Esophagus squamous epithelium (tissue), 4 donors: ENCODE results near the gene PSAPL1.

Experiments
- POLR2A ChIP-seq, 4 donors: fragments of 450-650 bp; IDR thresholded peaks; one replicate each; pipeline ENCODE4 v1.6.1; 2017; ENCODE audit warnings: antibody characterized with exemption in 4 of 4, mild to moderate bottlenecking in 4 of 4, moderate library complexity in 3 of 4
- TF ChIP-seq, protein P1 (sequence below), 6 experiments: fragments of 450-650 bp in 4 of 6; fragments of 200-600 bp in 2 of 6; sonication (generic) in 2 of 6; IDR thresholded peaks; one replicate each; pipeline ENCODE4 v1.5.1; 2016 to 2019; ENCODE audit warnings: antibody characterized with exemption in 6 of 6, mild to moderate bottlenecking in 4 of 6, moderate library complexity in 4 of 6

DNA sequence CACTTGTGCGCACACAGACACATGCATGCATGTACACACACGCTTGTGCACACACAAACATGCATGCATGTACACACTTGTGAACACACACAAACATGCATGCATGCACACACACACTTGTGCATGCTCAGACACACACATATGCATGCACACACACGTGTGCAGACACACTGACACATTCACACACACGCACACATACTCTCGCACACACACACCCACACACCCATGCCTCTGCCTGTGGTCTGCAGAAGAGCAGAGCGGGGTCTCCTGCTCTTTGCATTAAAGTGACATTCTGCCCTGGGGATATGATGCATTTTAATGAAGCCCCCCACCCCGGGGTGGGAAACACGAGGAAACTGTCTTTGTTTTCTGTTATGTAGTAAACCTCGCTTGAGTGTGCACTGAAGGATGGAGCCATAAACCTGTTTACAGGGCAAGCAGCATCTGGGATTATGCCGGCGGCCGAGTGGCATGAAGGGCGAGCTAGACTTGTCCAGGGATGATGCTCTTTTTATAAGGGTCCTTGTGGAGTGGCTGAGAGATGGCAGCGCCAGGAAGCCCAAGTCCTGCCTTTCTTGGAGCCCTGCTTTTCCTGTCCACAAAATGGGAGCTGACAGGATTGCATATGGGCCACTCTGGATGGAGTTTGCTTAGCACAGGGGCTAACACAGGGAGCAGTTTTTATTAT is 17.8 kb downstream of the PSAPL1 start:
- TF ChIP-seq, protein P1, sequence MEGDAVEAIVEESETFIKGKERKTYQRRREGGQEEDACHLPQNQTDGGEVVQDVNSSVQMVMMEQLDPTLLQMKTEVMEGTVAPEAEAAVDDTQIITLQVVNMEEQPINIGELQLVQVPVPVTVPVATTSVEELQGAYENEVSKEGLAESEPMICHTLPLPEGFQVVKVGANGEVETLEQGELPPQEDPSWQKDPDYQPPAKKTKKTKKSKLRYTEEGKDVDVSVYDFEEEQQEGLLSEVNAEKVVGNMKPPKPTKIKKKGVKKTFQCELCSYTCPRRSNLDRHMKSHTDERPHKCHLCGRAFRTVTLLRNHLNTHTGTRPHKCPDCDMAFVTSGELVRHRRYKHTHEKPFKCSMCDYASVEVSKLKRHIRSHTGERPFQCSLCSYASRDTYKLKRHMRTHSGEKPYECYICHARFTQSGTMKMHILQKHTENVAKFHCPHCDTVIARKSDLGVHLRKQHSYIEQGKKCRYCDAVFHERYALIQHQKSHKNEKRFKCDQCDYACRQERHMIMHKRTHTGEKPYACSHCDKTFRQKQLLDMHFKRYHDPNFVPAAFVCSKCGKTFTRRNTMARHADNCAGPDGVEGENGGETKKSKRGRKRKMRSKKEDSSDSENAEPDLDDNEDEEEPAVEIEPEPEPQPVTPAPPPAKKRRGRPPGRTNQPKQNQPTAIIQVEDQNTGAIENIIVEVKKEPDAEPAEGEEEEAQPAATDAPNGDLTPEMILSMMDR (IDR thresholded peaks at IDR 0.05) = no peak
- no peak for TF ChIP-seq POLR2A (IDR thresholded peaks at IDR 0.05)
